ENCODE data around the gene NF1. TPM values are rescaled to one million over a fixed set of nuclear protein-coding genes. Genes with fewer than 3 reads are reported as not detected.

Gene NF1
- total and polyA plus RNA-seq, 2 donors (not counting 1 experiment from before 2014, with no cell fraction given) = 10.8 to 27.7 TPM

DNA sequence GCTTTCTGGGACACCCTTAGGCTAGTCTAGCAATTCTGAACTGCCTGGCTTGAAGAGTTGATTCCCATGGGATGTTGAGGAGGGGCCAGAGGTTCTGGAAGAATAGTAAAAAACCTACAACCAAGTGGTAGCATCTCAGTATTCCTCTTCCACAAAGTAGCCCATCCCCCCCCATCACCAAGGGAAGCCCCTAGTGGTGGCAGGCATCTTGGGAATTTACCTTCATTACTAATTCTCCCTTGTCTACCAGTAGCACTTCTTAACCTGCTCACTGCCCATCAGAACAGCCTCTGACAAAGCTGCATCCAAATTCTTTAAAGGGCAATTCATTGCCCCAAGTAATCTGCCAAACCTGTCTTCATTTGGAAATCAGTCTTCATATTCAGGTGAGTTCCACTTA lies 283.9 kb downstream of the NF1 start:
- no peaks in the 10 kb centered on the region for H3K9me3 Mint-ChIP-seq (ENCODE audit: insufficient read depth)
- CTCF ChIA-PET = interaction anchor here (1.2 to 1.7 kb wide), 3 partner anchors 11 to 464 kb away, joined by 4 read pairs; no protein-coding TSS in a partner anchor
- no peaks in the 10 kb centered on the region for H3K27me3 ChIP-seq (replicated peaks in 1 of 4; ENCODE audit: control extremely low read depth in 1 of 4, control insufficient read depth in 3 of 4, insufficient read depth in 4 of 4, low read length in 3 of 4)

GRCh38 chr17:31379597-31380205 lies 284.9 kb downstream of the NF1 start:
- Mint-ChIP-seq H3K27ac (no peak overlapping the region), H3K27me3 (no peaks in the 10 kb centered on the region), H3K4me1 (no peaks in the 10 kb centered on the region), H3K4me3 (no peak overlapping the region), H3K9me3 (ENCODE audit: insufficient read depth) (no peaks in the 10 kb centered on the region)
- Histone ChIP-seq H2AFZ (ENCODE audit: insufficient read depth, low read depth, low read length, poor library complexity, severe bottlenecking) (no peak overlapping the region), H3K27ac (ENCODE audit: low read length in 2 of 2) (no peak overlapping the region), H3K27me3 (replicated peaks in 1 of 4; ENCODE audit: control extremely low read depth in 1 of 4, control insufficient read depth in 3 of 4, insufficient read depth in 4 of 4, low read length in 3 of 4) (no peaks in the 10 kb centered on the region), H3K79me2 (ENCODE audit: control insufficient read depth, insufficient read depth, low read length) (no peaks in the 10 kb centered on the region), H3K4me3 (ENCODE audit: control extremely low read depth in 1 of 5, extremely low read depth in 1 of 5, insufficient read depth in 1 of 5, low read depth in 2 of 5, low read length in 4 of 5) (no peak overlapping the region), H3K36me3 (replicated peaks in 1 of 2; ENCODE audit: control extremely low read depth in 1 of 2, control insufficient read depth in 1 of 2, extremely low read depth in 1 of 2, insufficient read depth in 2 of 2, low read length in 1 of 2) (no peaks in the 10 kb centered on the region), H3K4me2 (replicated peaks; ENCODE audit: low read depth, low read length, poor library complexity, severe bottlenecking) (no peak overlapping the region), H3K4me1 (ENCODE audit: control insufficient read depth in 2 of 2, insufficient read depth in 2 of 2, low read length in 2 of 2) (no peaks in the 10 kb centered on the region), H3K9ac (ENCODE audit: low read length) (no peak overlapping the region), H3K9me3 (ENCODE audit: control extremely low read depth in 1 of 3, control insufficient read depth in 2 of 3, insufficient read depth in 1 of 3, low read length in 2 of 3) (no peaks in the 10 kb centered on the region), H4K20me1 (ENCODE audit: control insufficient read depth, insufficient read depth, low read length, poor library complexity, severe bottlenecking) (no peaks in the 10 kb centered on the region)
- ChIA-PET POLR2A (interaction anchor here (0.7 kb wide), 1 partner anchor 143 kb away, joined by 5 read pairs; no protein-coding TSS in a partner anchor), CTCF (interaction anchor here (0.7 to 1.7 kb wide), 2 partner anchors 417 to 463 kb away, joined by 4 read pairs; no protein-coding TSS in a partner anchor)
- ATAC-seq (ENCODE audit: low read depth) (no peak), DNase-seq (no peak)
- TF ChIP-seq EZH2 (IDR thresholded peaks at IDR 0.05; ENCODE audit: borderline replicate concordance, insufficient read depth, low read depth, low read length, poor library complexity, severe bottlenecking) = no peak
- TF ChIP-seq, protein P1, sequence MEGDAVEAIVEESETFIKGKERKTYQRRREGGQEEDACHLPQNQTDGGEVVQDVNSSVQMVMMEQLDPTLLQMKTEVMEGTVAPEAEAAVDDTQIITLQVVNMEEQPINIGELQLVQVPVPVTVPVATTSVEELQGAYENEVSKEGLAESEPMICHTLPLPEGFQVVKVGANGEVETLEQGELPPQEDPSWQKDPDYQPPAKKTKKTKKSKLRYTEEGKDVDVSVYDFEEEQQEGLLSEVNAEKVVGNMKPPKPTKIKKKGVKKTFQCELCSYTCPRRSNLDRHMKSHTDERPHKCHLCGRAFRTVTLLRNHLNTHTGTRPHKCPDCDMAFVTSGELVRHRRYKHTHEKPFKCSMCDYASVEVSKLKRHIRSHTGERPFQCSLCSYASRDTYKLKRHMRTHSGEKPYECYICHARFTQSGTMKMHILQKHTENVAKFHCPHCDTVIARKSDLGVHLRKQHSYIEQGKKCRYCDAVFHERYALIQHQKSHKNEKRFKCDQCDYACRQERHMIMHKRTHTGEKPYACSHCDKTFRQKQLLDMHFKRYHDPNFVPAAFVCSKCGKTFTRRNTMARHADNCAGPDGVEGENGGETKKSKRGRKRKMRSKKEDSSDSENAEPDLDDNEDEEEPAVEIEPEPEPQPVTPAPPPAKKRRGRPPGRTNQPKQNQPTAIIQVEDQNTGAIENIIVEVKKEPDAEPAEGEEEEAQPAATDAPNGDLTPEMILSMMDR (IDR thresholded peaks at IDR 0.05) = no peak
- intact Hi-C loops (cut with micrococcal nuclease) = loop anchor here (10.0 kb wide), 1 partner anchor 285 kb away; the partner anchor contains the start of gene NF1
- WGBS (ENCODE audit: insufficient coverage) = no CpG with 5 or more reads among the region's 1 CpG

More for the DNA sequence above, 283.9 kb downstream of the NF1 start:
- no peak for ATAC-seq (ENCODE audit: low read depth)
- TF ChIP-seq, protein P1 (IDR thresholded peaks at IDR 0.05) = no peak
- POLR2A ChIA-PET = no interaction called here
- no peaks in the 10 kb centered on the region for H3K27me3 Mint-ChIP-seq
- H3K27ac ChIP-seq (ENCODE audit: low read length in 2 of 2) = no peak overlapping the region
- H4K20me1 ChIP-seq (ENCODE audit: control insufficient read depth, insufficient read depth, low read length, poor library complexity, severe bottlenecking) = no peaks in the 10 kb centered on the region
- DNase-seq = no peak
- H3K4me3 Mint-ChIP-seq = no peak overlapping the region
- no peaks in the 10 kb centered on the region for H3K9me3 ChIP-seq (ENCODE audit: control extremely low read depth in 1 of 3, control insufficient read depth in 2 of 3, insufficient read depth in 1 of 3, low read length in 2 of 3)
- H2AFZ ChIP-seq (ENCODE audit: insufficient read depth, low read depth, low read length, poor library complexity, severe bottlenecking) = no peak overlapping the region
- intact Hi-C loops (cut with micrococcal nuclease) = loop anchor here (10.0 kb wide), 1 partner anchor 284 kb away; the partner anchor contains the start of gene NF1
- H3K27ac Mint-ChIP-seq = no peak overlapping the region
- H3K4me1 ChIP-seq (ENCODE audit: control insufficient read depth in 2 of 2, insufficient read depth in 2 of 2, low read length in 2 of 2) = peaks cover 0 to 5% of the 10 kb centered on the region in 2 donors
- H3K79me2 ChIP-seq (ENCODE audit: control insufficient read depth, insufficient read depth, low read length) = no peaks in the 10 kb centered on the region
- H3K36me3 ChIP-seq (replicated peaks in 1 of 2; ENCODE audit: control extremely low read depth in 1 of 2, control insufficient read depth in 1 of 2, extremely low read depth in 1 of 2, insufficient read depth in 2 of 2, low read length in 1 of 2) = no peaks in the 10 kb centered on the region
- H3K9ac ChIP-seq (ENCODE audit: low read length) = no peak overlapping the region
- peaks cover 6% of the 10 kb centered on the region for H3K4me1 Mint-ChIP-seq
- H3K4me3 ChIP-seq (ENCODE audit: control extremely low read depth in 1 of 5, extremely low read depth in 1 of 5, insufficient read depth in 1 of 5, low read depth in 2 of 5, low read length in 4 of 5) = no peak overlapping the region
- H3K4me2 ChIP-seq (replicated peaks; ENCODE audit: low read depth, low read length, poor library complexity, severe bottlenecking) = no peak overlapping the region
